Tibial nerve (tissue), 3 donors: ENCODE results near the gene NAA25.

Source experiments
- POLR2A ChIP-seq, 2 donors: fragments of 450-650 bp; IDR thresholded peaks; one replicate each; pipeline ENCODE4 v1.6.1; 2017; ENCODE audit warnings: antibody characterized with exemption in 2 of 2, mild to moderate bottlenecking in 2 of 2, moderate library complexity in 2 of 2
- TF ChIP-seq, protein P1 (sequence below), 5 experiments: fragments of 200-600 bp in 3 of 5; fragments of 450-650 bp in 2 of 5; sonication (generic) in 3 of 5; IDR thresholded peaks; one replicate each; pipeline ENCODE4 v1.5.1; 2016 to 2019; ENCODE audit warnings: antibody characterized with exemption in 5 of 5, mild to moderate bottlenecking in 3 of 5, moderate library complexity in 2 of 5

DNA sequence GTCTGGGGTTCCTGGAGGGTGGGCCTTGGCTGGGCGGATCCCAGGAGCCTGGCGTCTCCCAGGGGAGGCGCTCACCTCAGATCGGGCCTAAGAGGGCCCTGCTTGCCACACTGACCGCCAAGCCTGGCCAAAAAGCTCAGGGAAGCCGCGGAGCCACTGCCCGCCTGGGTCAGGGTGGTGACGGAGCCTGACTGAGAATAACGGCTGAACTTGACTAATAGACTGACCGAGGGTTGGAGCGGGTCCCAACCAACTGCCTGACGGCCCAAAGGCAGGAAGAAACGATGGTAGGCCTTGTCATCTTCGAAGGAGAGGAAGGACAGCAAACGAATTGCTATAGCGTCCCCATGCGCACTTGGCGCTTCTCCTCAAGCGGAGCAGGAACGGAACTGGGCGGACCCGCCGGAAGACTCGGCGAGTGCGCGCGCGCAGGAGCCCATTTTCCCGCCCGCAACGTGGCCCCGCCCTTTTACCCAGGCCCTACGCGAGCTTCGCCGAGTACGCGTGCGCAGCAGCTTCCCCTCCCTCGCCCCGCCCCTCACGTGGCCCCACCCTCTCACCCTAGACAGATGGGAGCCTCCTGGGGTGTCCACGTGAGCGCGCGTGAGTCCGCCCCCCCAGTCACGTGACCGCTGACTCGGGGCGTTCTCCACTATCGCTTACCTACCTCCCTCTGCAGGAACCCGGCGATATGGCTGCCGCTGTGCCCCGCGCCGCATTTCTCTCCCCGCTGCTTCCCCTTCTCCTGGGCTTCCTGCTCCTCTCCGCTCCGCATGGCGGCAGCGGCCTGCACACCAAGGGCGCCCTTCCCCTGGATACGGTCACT, 95.6 kb downstream of the NAA25 start, which contains the start of the genes ERP29 and TMEM116:
- TF ChIP-seq, protein P1, sequence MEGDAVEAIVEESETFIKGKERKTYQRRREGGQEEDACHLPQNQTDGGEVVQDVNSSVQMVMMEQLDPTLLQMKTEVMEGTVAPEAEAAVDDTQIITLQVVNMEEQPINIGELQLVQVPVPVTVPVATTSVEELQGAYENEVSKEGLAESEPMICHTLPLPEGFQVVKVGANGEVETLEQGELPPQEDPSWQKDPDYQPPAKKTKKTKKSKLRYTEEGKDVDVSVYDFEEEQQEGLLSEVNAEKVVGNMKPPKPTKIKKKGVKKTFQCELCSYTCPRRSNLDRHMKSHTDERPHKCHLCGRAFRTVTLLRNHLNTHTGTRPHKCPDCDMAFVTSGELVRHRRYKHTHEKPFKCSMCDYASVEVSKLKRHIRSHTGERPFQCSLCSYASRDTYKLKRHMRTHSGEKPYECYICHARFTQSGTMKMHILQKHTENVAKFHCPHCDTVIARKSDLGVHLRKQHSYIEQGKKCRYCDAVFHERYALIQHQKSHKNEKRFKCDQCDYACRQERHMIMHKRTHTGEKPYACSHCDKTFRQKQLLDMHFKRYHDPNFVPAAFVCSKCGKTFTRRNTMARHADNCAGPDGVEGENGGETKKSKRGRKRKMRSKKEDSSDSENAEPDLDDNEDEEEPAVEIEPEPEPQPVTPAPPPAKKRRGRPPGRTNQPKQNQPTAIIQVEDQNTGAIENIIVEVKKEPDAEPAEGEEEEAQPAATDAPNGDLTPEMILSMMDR (IDR thresholded peaks at IDR 0.05) = peak; percentile 53 to 86 (median 76)
- TF ChIP-seq POLR2A (IDR thresholded peaks at IDR 0.05) = peak; percentile 90 to 94
